ENCODE results near the gene GFAP.

Gene GFAP

DNA sequence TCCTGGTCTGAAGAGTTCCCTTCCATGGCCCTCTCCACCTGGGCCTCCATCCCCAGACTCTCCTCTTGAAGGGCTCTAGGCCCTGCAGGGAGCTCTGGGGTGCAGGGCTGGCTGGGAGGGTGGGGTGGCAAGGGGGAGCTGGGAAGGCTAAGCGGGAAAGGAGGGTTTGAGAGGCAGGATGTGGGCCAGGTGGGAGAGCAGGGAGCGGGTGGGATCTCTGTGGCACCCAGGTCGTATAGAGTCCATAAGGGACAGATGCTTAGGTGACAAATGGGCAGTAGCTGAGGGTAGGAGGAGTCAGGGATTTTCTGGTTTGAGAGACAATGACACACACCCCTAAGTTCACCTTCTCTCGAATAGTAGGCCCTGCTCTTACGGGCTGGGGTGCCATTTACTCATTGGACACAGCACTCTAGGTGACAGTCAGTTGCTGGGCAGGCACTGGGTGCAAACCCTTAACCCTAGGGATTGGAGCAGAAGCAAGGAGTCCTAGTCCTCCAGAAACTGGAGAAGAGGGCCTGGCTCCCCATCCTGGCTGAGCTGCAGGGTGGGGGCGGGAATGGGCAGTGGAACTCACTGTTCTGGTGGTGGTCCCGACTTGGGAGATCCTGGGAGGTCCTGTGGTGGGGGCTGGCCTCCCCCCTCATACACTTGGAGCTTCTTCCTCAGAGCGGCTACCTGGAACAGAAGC lies 16.9 kb upstream of the GFAP start:
- DNase-seq (ENCODE audit: extremely low read depth in 1 of 2, low read depth in 1 of 2): no peak

DNA sequence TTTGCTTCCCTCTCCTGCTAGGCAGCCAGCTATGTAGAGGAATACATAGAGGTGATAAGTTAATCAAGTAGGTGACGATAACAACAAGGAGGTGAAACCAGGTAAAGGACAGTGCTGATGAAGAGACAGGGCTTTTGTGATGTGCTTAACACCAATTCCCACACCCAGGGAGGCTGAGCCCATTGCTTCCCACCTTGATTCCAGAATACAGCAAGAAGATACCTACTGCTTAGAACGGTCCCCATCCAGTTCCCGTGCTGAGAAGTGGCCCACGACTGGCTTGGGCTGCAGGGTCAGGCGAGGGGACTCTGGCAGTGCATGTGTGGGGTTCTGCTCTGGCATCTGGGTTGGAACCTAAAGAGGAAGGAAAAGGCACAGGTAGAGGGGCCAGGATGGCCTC lies 16.1 kb upstream of the GFAP start:
- DNase-seq (ENCODE audit: extremely low read depth in 1 of 2, low read depth in 1 of 2): no peak

DNA sequence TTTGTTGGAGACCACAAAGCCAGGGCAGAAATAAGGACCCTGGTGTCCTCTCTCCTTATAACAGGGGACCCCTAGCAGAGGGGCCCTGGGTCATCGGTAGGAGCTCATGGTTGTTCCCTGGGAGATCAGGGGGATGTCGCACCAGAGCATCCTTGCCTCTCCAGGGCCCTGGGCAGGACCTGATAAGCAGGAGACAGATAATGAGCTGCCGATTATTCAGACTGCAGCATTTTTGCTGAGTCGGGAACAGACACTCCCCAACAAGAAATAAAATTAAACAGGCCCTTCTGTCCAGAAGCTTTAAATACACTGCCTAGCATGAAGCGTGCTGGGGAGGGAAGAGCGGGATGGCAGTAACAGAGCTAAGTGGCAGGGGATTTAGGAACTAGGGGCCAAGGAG lies 15.4 kb upstream of the GFAP start:
- no peak for DNase-seq (ENCODE audit: extremely low read depth in 1 of 2, low read depth in 1 of 2)

DNA sequence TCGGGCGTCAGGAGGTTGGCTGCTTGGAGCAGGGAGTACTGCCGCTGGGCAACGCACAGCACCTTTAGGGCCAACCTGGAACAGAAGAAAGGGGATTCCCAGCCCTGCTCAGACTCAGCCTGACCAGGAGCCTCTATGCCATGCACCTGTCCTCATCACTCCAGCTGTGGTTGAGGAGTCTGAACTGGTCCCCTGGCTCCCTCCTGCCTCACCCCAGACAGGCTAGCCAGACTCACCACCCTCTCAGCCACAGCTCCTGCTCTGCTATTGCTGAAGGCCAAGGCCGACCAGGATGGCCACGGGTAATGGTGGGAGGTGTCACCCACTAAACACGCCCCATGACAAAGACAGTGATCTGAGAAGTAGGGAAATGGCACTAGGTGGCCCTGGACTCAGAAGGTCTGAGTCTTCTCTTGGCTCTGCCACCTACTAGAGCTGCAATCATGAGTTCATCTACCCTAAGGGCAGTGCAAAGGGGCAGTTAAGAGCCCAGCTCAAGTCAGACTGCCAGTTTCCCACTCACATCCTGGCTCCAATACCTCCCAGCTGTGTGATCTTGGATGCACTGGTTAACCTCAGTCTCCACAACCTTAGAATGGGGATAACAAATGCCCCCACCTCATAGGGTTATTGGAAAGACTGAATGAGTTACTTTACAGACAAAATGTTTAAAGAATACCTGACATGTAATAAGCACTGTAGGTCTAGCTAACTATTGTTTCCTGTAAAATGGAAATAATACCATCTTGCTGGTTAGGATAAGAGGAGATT lies 13.8 kb upstream of the GFAP start:
- DNase-seq (ENCODE audit: extremely low read depth in 1 of 2, low read depth in 1 of 2): no peak

DNA sequence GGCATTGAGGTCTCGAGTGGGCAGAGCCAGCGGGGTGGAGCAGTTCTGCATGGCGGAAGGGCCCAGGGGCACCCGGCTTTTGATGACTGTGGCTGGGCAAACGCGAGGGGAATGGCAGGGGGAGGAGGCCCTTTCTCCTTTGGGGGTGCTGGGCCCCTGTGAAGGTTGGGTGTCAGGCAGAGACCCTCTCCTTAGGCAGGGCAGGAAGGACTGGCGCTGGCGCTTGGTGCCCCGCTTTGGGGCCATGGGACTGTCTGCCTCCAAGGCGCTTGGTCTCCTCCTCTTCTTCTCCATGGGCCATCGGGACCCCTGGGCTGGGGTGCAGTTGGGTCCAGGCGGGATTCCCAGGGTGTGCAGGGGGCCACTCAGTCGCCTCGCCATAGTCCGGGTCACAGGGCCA lies 12.8 kb upstream of the GFAP start:
- no peak for DNase-seq (ENCODE audit: extremely low read depth in 1 of 2, low read depth in 1 of 2)

DNA sequence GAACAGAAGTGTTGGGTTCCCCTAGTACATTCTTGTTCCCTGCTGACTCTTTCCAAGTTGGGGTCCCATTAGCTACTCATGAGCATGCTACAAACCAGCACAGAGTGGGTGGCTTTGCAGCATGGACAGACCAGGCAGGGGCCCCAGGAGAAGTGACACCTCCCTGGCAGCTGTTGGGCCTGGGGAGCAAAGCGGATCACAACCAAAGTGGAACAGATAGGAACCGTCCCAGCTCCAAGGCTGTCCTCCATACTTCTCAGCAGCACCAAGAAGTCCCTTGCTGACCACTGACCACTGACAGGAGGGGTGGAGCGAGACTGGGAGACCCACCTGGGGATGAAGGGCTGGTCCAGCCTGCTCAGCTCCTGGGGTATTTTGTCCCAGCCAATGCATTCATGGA lies 12.4 kb upstream of the GFAP start:
- no peak for DNase-seq (ENCODE audit: extremely low read depth in 1 of 2, low read depth in 1 of 2)

DNA sequence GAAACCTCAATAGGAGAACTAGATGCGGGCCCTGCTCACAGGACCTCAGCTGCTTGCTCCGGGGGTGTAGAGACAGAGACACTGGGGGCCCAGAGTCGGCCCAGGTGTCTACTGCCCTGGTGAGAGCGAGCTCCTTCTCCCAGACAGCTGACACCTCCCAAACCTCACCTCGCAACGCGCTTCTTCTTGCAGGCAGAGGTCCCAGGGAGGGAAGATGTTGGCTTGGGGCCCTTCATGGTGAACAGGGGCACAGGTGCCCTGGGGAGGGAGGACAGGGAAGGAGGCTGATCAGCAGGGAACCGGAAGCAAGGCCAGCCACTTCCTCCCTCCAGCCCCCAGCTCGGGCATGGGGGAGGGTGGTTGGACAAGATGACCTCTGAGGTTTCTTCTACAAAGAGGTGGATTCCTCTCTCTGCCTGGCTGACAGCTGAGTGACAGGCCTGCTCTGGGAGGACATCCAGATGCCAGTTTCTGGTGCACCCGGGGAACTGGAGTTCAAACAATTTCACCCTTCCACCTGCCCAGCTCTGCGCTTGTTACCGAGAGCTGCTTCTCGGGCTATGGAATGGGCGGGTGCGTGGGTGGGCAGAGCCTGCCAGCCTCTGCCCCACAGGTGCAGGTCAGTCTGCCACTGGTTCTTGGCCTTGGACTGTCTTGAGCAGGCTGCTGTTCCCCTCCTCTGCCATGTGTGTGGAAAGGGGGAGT lies 11.7 kb upstream of the GFAP start:
- DNase-seq (ENCODE audit: extremely low read depth in 1 of 2, low read depth in 1 of 2): no peak

DNA sequence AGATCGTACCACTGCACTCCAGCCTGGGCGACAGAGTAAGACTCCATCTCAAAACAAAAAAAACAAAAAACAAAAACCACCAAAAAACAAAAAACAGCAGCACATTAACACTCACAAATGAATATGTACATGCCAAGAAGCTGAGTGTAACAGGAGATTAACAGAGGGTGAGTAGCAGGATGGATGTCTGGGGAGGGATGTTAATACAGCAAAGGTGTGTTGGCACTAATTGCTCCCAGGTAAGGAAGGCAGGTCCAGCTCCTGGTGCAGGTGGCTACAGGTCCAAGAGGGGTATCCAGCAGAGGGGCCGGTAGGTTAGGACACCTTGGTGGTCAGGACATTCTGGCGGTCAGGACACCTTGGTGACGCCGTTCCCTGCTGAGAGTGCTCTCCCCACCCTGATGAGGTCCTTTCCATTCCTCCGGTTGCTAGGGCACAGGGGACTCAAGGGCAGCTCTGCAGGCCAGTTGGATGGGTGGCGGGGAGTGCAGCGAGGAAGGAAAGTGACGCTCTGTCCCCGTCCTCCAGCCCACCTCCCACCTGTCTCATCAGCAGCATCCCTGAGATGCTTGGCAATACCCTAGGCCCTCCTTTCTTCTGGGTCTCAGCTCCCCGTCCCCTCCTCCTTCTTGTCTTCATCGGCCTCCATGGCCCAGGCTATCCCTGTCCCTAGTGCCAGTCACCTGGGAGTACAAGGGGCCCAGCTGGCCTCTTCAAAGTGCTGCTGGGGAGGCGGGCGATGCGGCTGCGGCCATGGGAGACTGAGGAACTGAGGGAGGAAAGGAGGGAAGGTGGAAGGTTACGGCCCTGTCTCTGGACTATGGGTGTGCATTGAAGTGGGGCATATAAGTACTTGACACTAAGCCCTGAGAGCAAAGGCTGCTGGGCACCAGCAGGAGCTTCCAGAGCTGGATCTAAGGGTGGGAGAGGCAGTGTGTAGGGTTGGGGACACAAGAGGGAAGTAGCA lies 10.7 kb upstream of the GFAP start:
- no peak for DNase-seq (ENCODE audit: extremely low read depth in 1 of 2, low read depth in 1 of 2)

DNA sequence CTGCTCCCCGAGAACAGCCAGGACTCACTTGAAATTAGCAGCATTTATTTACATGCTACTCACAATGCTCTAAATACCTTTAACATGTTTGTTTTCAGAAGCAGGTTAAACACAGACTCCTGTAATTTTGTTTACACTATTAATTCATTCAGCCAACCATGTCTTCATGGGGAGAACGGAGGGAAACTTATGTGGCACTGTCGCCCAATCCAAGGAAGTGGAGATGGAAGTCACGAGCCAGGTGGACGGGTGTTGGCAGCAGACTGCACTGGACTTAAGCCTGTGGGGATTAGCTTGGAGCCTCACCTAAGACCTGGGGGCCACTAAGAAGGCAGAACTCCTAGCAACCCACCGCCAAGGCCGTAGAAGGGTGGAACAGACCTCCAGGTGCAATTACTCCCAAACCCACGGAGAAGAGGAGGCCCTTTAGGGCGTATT lies 8.8 kb upstream of the GFAP start:
- DNase-seq (ENCODE audit: extremely low read depth in 1 of 2, low read depth in 1 of 2): no peak

DNA sequence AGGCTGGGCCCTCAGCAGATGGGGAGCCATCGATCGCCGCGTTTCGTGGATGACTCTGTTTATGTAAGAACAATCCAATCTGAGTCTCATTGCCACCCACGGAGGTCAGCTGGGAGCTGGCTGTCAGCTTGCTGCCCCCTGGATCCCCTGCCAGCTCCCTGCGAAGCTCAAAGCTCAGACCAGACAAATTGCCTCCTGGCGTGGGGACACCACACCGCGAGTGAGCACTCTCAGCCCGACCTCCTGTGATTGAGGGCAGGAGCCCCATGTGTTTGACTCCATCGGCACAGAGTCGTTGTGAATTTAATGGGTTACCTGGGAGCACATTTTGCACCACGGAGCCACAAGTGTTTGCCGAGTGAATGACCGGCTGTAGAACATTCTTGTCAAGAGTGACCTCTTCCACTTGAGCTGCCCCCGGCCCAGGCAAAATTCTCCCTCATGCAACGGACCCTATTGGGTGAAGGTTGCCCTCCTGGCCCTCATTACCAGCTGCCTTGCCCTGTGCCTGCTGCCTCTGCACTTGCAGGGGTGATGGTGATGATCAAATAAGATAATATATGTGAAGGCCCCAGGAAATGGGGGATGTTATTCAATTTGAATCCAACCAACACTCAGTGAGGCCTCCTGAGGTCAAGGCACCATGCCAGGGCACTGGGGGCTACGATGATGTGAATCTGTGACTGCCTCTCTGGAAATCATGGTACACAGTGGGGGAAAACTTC lies 7.6 kb upstream of the GFAP start:
- DNase-seq (ENCODE audit: extremely low read depth in 1 of 2, low read depth in 1 of 2): no peak

DNA sequence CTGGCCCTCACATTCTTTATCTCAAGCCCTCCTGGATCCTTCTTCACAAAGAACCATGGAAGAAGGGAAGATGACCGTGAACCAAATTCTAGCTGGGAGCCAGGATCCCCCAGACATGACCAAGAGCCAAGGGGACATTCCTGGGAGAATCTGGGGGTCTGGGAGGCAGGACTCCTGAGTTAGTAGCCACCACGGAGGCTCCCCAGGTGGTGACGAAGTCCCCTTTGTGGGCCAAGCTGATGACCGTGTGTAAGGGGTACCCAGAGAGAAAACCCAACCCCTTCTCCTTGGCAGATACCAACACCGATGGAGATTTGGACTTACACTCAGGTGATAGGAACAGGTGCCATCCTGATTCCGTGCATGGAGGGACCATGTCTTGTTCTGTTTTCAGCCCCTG lies 6.8 kb upstream of the GFAP start:
- DNase-seq (ENCODE audit: extremely low read depth in 1 of 2, low read depth in 1 of 2): no peak

DNA sequence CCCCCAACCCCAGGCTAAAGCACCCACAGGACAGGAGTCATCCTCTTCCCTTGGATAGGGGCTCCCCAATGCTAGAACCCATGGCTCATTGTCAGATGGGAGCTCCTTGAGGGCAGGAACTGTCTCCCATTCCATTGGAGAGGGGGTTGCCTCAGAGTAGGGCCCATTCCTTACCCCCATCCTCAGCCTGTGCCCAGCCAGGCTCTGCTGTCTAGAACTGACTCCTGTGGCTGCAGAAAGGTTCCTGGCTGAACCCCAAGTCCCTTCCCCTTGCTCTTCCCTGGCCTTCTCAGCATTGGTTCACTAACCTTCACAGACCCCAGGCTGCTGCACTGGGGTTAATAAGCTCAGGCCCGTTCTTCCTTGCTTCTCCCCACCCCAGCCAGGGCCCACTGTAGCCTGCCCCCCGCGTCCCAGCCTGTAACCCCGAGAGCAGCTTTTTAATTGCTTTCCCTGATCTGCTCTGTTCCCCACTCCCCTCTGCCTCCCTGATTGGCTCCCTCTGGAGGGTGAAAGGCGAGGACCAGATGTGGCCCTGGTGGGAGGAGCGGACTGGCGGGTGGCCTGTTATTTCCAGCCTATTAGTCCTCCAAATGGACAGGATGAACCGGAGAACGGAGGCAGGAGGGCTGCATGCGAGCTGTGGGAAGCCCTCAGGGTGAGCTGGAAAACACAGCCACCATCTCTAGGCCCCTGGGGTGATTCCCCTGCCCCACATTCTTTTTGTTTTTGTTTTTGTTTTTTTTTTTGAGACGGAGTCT lies 6.0 kb upstream of the GFAP start:
- no peak for DNase-seq (ENCODE audit: extremely low read depth in 1 of 2, low read depth in 1 of 2)

DNA sequence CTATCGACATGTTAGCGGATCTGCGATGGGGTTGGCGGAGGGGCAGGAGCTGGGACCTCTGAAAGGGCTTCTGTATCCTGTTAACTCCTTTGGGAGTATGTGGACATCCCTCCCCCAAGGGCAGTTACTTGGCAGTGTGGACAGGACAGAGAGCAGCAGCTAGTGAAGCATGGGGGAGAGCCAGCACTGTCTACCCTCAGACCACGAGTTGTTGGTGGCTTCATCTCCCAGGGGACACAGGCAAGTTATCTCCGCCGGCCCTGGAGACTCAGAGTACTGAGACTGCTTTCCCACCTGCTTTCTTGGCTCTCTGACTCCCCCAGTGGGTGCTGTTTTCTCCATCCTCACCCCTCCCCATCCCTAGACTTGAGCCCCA lies 5.3 kb upstream of the GFAP start:
- DNase-seq (ENCODE audit: extremely low read depth in 1 of 2, low read depth in 1 of 2): no peak

DNA sequence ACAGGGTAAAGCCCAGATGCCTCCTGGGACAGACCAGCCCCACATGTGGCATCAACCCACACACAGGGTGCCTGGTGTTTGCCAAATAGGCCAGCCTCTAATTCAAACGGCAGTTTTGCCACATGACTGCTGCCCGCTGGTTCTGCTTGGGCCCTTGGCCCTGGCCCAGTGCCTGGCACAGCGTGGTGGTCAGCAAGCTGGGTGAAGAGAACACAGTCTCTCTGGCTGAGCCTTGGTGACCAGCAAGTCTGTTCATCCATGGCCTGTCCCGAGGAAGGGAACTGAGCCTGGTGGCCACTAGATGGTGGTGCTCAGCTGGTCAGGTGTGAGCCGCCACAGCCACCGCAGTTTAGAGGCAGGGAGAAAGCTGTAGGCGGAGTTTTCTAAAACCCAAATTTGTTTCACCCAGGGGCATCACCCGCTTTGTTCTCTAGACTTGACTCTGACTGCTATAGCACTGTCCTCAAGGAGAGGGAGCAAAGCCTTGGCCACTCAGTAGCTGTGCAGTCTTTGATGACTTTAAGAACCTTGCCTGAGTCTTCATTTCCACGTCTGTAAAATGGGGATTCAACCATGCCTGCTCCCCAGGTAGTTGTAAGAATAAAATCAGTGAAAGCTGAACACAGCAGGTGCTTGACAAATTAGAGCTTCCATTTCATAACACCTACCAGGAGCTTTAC lies 4.7 kb upstream of the GFAP start:
- DNase-seq (ENCODE audit: extremely low read depth in 1 of 2, low read depth in 1 of 2): peak in 1 of 2 donors; percentile 22

DNA sequence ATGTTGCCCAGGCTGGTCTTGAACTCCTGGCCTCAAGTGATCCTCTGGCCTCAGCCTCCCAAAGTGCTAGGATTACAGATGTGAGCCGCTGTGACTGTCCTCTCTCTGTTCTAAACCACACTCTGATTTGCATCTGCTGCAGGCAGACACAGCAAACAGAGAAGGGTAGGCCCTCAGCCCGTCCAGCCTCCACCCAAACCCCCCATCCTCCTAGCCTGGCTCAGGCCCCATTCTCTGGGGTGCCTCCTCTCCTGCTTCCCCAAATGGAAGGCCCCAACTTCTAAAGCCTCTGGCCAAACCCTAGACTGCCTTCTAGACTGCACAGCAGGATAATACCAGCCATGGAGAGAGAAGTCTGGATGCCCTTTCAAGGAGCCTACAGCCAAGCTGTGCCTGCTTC lies 4.1 kb upstream of the GFAP start:
- no peak for DNase-seq (ENCODE audit: extremely low read depth in 1 of 2, low read depth in 1 of 2)

DNA sequence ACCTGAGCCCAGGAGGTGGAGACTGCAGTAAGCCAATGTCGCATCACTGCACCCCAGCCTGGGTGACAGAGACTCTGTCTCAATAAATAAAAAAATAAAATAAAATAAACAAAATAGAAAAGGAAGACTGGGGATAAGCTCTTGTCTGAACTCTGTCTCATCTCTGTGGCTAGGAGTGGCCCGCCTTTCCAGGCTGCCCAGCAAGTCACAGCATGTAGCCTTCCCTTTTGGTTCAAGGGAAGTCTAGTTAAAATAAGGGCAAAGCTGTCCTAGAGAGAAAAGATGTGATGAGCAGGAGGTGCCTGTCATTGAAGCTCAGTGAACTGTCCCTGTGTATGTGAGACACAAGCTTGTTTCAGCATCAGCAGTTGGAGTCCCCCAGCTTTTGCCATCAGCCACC lies 2.7 kb upstream of the GFAP start:
- no peak for DNase-seq (ENCODE audit: extremely low read depth in 1 of 2, low read depth in 1 of 2)

DNA sequence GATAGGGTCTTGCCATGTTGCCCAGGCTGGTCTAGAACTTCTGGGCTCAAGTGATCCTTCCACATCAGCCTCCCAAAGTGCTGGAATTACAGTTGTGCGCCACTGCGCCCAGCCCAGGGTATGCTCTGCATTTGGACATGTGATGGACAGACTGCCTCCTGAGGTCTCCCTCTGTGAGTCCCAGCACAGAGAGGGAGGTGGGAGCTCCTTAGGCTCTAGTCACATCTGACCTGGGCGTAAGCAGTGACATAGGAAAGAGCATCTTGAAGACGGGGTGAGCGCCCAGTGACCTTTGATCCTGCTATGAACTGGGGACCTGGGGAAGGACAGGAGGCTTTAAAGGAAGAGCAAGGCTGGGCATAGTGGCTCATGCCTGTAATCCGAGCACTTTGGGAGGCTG lies 2.2 kb upstream of the GFAP start:
- DNase-seq (ENCODE audit: extremely low read depth in 1 of 2, low read depth in 1 of 2): no peak

DNA sequence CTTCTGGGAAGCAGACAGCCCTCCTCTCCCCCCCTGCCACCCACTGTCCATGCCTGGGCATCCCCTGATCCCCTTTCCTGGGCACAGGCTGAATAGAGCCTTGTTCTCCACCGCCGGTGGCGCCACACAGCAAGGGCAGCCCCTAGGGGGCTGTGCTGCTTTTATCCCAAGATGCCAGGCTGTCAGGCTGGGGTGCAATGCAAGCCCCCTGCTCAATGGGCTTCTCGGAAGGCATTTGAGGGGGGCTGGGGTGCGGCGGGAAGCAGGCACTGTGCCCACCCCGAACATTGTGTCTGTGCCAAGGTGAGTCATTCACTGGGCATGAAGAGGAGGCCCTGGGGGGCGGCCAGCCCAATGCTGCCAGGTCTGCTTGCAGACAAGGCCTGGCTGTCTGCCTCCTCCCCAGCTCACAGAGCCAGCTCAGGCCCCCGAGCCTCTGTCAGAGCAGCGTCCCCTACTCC lies 1.5 kb upstream of the GFAP start:
- DNase-seq (ENCODE audit: extremely low read depth in 1 of 2, low read depth in 1 of 2): no peak
